NCI-H748 (cell line): Measurements from ENCODE around the gene CMPK1.

Experiments used
- DNase-seq: peaks from one replicate; lab custom pipeline; 2025; ENCODE audit not compliant: unreplicated experiment; lab: John Stamatoyannopoulos, UW

The CMPK1 gene

GRCh38 chr1:47418681-47419325, 85.2 kb downstream of the CMPK1 start:
- DNase-seq = no peak

- no peak for DNase-seq
Observed at GRCh38 chr1:47420547-47420946, 87.0 kb downstream of the CMPK1 start.

- no peak for DNase-seq
Observed at GRCh38 chr1:47423872-47424271, 90.3 kb downstream of the CMPK1 start.

- DNase-seq = peak; percentile 75
Observed at GRCh38 chr1:47424336-47424982, 90.9 kb downstream of the CMPK1 start.
